ENCODE data around the gene HYOU1. TPM values are rescaled to one million over a fixed set of nuclear protein-coding genes. Genes with fewer than 3 reads are reported as not detected.
"Not testable (repeated sequence)": the region's sequence is repeated elsewhere in the genome, so short reads cannot be mapped to it uniquely, and the experiment has no call there.

HYOU1 gene
- total and polyA plus RNA-seq, 4 donors: 35.7 to 145 (median 68.7) TPM

- Histone ChIP-seq H3K27ac (ENCODE audit: low read depth in 1 of 2, low read length in 2 of 2) (peak within 1 kb of the TSS; percentile 28 to 92), H3K36me3 (ENCODE audit: control insufficient read depth in 1 of 2, insufficient read depth in 2 of 2, low read length in 1 of 2) (peaks cover 2 to 6% of the 10 kb centered on the region in 2 donors), H3K27me3 (ENCODE audit: control insufficient read depth in 1 of 2, insufficient read depth in 2 of 2, low read length in 1 of 2) (no peaks in the 10 kb centered on the region), H3K4me1 (ENCODE audit: control insufficient read depth in 1 of 2, insufficient read depth in 2 of 2, low read length in 2 of 2) (no peaks in the 10 kb centered on the region), H3K9me3 (ENCODE audit: control insufficient read depth, low read length) (no peaks in the 10 kb centered on the region), H3K4me3 (ENCODE audit: low read length in 2 of 2) (peak within 1 kb of the TSS; percentile 78 to 99)
- intact Hi-C loops (cut with DNase I): loop anchor here in 1 of 2 donors (5.0 kb wide), 1 partner anchor 40 kb away; no protein-coding TSS in a partner anchor
- DNase-seq: peak; percentile 99
- 0% methylated on average over 47 to 49 of the region's 49 CpGs for WGBS, 2 donors
- ATAC-seq (ENCODE audit: low FRiP score): peak; percentile 97
Observed at GRCh38 chr11:119067371-119068222, 10.6 kb upstream of the HYOU1 start, which contains the start of gene VPS11. VPS11 (plus strand) TSS chr11:119067818; CDS start chr11:119067824, 6 bp downstream.

- Histone ChIP-seq H3K9me3 (ENCODE audit: control insufficient read depth, low read length) (no peaks in the 10 kb centered on the region), H3K27me3 (ENCODE audit: control insufficient read depth in 1 of 2, insufficient read depth in 2 of 2, low read length in 1 of 2) (no peaks in the 10 kb centered on the region), H3K27ac (ENCODE audit: low read depth in 1 of 2, low read length in 2 of 2) (no peak overlapping the region), H3K36me3 (ENCODE audit: control insufficient read depth in 1 of 2, insufficient read depth in 2 of 2, low read length in 1 of 2) (peaks cover 1 to 2% of the 10 kb centered on the region in 2 donors), H3K4me1 (ENCODE audit: control insufficient read depth in 1 of 2, insufficient read depth in 2 of 2, low read length in 2 of 2) (no peaks in the 10 kb centered on the region), H3K4me3 (ENCODE audit: low read length in 2 of 2) (no peak overlapping the region)
- 63 to 70% methylated on average over 4 of the region's 4 CpGs for WGBS, 2 donors
- DNase-seq (no peak), ATAC-seq (ENCODE audit: low FRiP score) (no peak)
- intact Hi-C loops (cut with DNase I): loop anchor here in 1 of 2 donors (5.0 kb wide), 1 partner anchor 38 kb away; no protein-coding TSS in a partner anchor
Observed at GRCh38 chr11:119065369-119065768, 8.4 kb upstream of the HYOU1 start.

GRCh38 chr11:119062779-119063178, 5.8 kb upstream of the HYOU1 start:
- no peak overlapping the region for H3K4me3 ChIP-seq (ENCODE audit: low read length in 2 of 2)
- WGBS, 2 donors: 25 to 28% methylated on average over 5 of the region's 5 CpGs
- no peaks in the 10 kb centered on the region for H3K36me3 ChIP-seq (ENCODE audit: control insufficient read depth in 1 of 2, insufficient read depth in 2 of 2, low read length in 1 of 2)
- H3K27me3 ChIP-seq (ENCODE audit: control insufficient read depth in 1 of 2, insufficient read depth in 2 of 2, low read length in 1 of 2): no peaks in the 10 kb centered on the region
- ATAC-seq (ENCODE audit: low FRiP score) (no peak), DNase-seq (peak; percentile 68 to 80)
- H3K27ac ChIP-seq (ENCODE audit: low read depth in 1 of 2, low read length in 2 of 2): peak overlapping the region in 1 of 2 donors; percentile 38
- no peaks in the 10 kb centered on the region for H3K9me3 ChIP-seq (ENCODE audit: control insufficient read depth, low read length)
- intact Hi-C loops (cut with DNase I): no loop called here
- H3K4me1 ChIP-seq (ENCODE audit: control insufficient read depth in 1 of 2, insufficient read depth in 2 of 2, low read length in 2 of 2): no peaks in the 10 kb centered on the region

GRCh38 chr11:119061256-119061655, 4.3 kb upstream of the HYOU1 start:
- WGBS, 2 donors: 90 to 92% methylated on average over 3 of the region's 3 CpGs
- no peak for ATAC-seq (ENCODE audit: low FRiP score)
- intact Hi-C loops (cut with DNase I): no loop called here

GRCh38 chr11:119059128-119059527, 2.1 kb upstream of the HYOU1 start:
- DNase-seq; H3K27ac ChIP-seq (ENCODE audit: low read depth in 1 of 2, low read length in 2 of 2); H3K27me3 ChIP-seq (ENCODE audit: control insufficient read depth in 1 of 2, insufficient read depth in 2 of 2, low read length in 1 of 2); intact Hi-C loops (cut with DNase I); H3K4me1 ChIP-seq (ENCODE audit: control insufficient read depth in 1 of 2, insufficient read depth in 2 of 2, low read length in 2 of 2); H3K4me3 ChIP-seq (ENCODE audit: low read length in 2 of 2); H3K9me3 ChIP-seq (ENCODE audit: control insufficient read depth, low read length); ATAC-seq (ENCODE audit: low FRiP score); H3K36me3 ChIP-seq (ENCODE audit: control insufficient read depth in 1 of 2, insufficient read depth in 2 of 2, low read length in 1 of 2): not testable (repeated sequence)
- 86 to 90% methylated on average over 19 to 31 of the region's 35 CpGs for WGBS, 2 donors

More at GRCh38 chr11:119061256-119061655, 4.3 kb upstream of the HYOU1 start:
- no peak overlapping the region for H3K4me3 ChIP-seq (ENCODE audit: low read length in 2 of 2)
- no peaks in the 10 kb centered on the region for H3K36me3 ChIP-seq (ENCODE audit: control insufficient read depth in 1 of 2, insufficient read depth in 2 of 2, low read length in 1 of 2)
- no peak overlapping the region for H3K27ac ChIP-seq (ENCODE audit: low read depth in 1 of 2, low read length in 2 of 2)
- no peaks in the 10 kb centered on the region for H3K9me3 ChIP-seq (ENCODE audit: control insufficient read depth, low read length)
- no peak for DNase-seq
- no peaks in the 10 kb centered on the region for H3K27me3 ChIP-seq (ENCODE audit: control insufficient read depth in 1 of 2, insufficient read depth in 2 of 2, low read length in 1 of 2)
- H3K4me1 ChIP-seq (ENCODE audit: control insufficient read depth in 1 of 2, insufficient read depth in 2 of 2, low read length in 2 of 2): no peaks in the 10 kb centered on the region

GRCh38 chr11:119056421-119056999, 495 bp downstream of the HYOU1 start:
- intact Hi-C loops (cut with DNase I): no loop called here
- Histone ChIP-seq H3K27ac (ENCODE audit: low read depth in 1 of 2, low read length in 2 of 2) (peak overlapping the region in 1 of 2 donors; percentile 73), H3K27me3 (ENCODE audit: control insufficient read depth in 1 of 2, insufficient read depth in 2 of 2, low read length in 1 of 2) (no peaks in the 10 kb centered on the region), H3K4me1 (ENCODE audit: control insufficient read depth in 1 of 2, insufficient read depth in 2 of 2, low read length in 2 of 2) (peaks cover 0 to 5% of the 10 kb centered on the region in 2 donors), H3K9me3 (ENCODE audit: control insufficient read depth, low read length) (no peaks in the 10 kb centered on the region), H3K36me3 (ENCODE audit: control insufficient read depth in 1 of 2, insufficient read depth in 2 of 2, low read length in 1 of 2) (peaks cover 0 to 7% of the 10 kb centered on the region in 2 donors), H3K4me3 (ENCODE audit: low read length in 2 of 2) (peak overlapping the region; percentile 49 to 81)
- ATAC-seq (ENCODE audit: low FRiP score): no peak
- DNase-seq: peak; percentile 54 to 76
- WGBS, 2 donors: 1% methylated on average over 44 to 48 of the region's 48 CpGs

- Histone ChIP-seq H3K4me3 (ENCODE audit: low read length in 2 of 2) (peak overlapping the region; percentile 49 to 81), H3K27me3 (ENCODE audit: control insufficient read depth in 1 of 2, insufficient read depth in 2 of 2, low read length in 1 of 2) (no peaks in the 10 kb centered on the region), H3K4me1 (ENCODE audit: control insufficient read depth in 1 of 2, insufficient read depth in 2 of 2, low read length in 2 of 2) (peaks cover 0 to 5% of the 10 kb centered on the region in 2 donors), H3K27ac (ENCODE audit: low read depth in 1 of 2, low read length in 2 of 2) (no peak overlapping the region), H3K9me3 (ENCODE audit: control insufficient read depth, low read length) (no peaks in the 10 kb centered on the region), H3K36me3 (ENCODE audit: control insufficient read depth in 1 of 2, insufficient read depth in 2 of 2, low read length in 1 of 2) (peaks cover 0 to 7% of the 10 kb centered on the region in 2 donors)
- intact Hi-C loops (cut with DNase I): no loop called here
- DNase-seq: no peak
- WGBS, 2 donors: 25 to 26% methylated on average over 6 of the region's 6 CpGs
- ATAC-seq (ENCODE audit: low FRiP score): no peak
Observed at GRCh38 chr11:119055901-119056300, 1.1 kb downstream of the HYOU1 start.

- whole genome bisulfite sequencing, 2 donors: 92 to 96% methylated on average over 10 of the region's 10 CpGs
- intact Hi-C loops (cut with DNase I): no loop called here
- Histone ChIP-seq H3K27ac (ENCODE audit: low read depth in 1 of 2, low read length in 2 of 2) (no peak overlapping the region), H3K9me3 (ENCODE audit: control insufficient read depth, low read length) (no peaks in the 10 kb centered on the region), H3K27me3 (ENCODE audit: control insufficient read depth in 1 of 2, insufficient read depth in 2 of 2, low read length in 1 of 2) (no peaks in the 10 kb centered on the region), H3K4me3 (ENCODE audit: low read length in 2 of 2) (no peak overlapping the region), H3K36me3 (ENCODE audit: control insufficient read depth in 1 of 2, insufficient read depth in 2 of 2, low read length in 1 of 2) (peaks cover 0 to 7% of the 10 kb centered on the region in 2 donors), H3K4me1 (ENCODE audit: control insufficient read depth in 1 of 2, insufficient read depth in 2 of 2, low read length in 2 of 2) (peaks cover 0 to 5% of the 10 kb centered on the region in 2 donors)
- ATAC-seq (ENCODE audit: low FRiP score) (no peak), DNase-seq (no peak)
Observed at GRCh38 chr11:119054418-119054817, 2.6 kb downstream of the HYOU1 start.

Measured in aorta (tissue), 5 donors.